ENCODE results near the gene HDAC9.
"Not testable (repeated sequence)": the region's sequence is repeated elsewhere in the genome, so short reads cannot be mapped to it uniquely, and the experiment has no call there.

Gene HDAC9

DNA sequence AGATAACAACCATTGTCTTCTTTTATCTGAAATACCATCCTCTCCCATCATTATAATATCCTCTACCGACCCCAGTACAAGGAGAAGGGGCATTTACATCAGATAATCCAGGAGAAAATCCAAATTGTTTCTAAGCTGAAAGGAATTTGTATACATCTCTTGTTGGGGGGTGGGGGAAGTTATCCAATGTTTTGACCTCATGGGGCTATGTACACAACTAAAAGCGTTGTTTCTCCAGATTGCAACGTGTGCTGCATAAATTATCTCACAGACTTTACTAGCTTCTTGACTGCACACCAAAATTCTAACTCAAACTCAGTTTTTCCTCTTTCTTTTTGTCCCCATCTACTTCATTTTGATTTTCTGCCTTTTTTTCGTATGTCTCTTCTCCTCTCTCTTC lies 465.2 kb downstream of the HDAC9 start:
- ChIA-PET CTCF (no interaction called here), POLR2A (no interaction called here)
- no peak overlapping the region for H3K4me3 ChIP-seq (ENCODE audit: low read depth, low read length)
- no peak for DNase-seq (ENCODE audit: low read depth, low spot score)
- TF ChIP-seq, protein P1, sequence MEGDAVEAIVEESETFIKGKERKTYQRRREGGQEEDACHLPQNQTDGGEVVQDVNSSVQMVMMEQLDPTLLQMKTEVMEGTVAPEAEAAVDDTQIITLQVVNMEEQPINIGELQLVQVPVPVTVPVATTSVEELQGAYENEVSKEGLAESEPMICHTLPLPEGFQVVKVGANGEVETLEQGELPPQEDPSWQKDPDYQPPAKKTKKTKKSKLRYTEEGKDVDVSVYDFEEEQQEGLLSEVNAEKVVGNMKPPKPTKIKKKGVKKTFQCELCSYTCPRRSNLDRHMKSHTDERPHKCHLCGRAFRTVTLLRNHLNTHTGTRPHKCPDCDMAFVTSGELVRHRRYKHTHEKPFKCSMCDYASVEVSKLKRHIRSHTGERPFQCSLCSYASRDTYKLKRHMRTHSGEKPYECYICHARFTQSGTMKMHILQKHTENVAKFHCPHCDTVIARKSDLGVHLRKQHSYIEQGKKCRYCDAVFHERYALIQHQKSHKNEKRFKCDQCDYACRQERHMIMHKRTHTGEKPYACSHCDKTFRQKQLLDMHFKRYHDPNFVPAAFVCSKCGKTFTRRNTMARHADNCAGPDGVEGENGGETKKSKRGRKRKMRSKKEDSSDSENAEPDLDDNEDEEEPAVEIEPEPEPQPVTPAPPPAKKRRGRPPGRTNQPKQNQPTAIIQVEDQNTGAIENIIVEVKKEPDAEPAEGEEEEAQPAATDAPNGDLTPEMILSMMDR (IDR thresholded peaks at IDR 0.05; ENCODE audit: insufficient read depth, low read length, missing control alignments), result no peak

DNA sequence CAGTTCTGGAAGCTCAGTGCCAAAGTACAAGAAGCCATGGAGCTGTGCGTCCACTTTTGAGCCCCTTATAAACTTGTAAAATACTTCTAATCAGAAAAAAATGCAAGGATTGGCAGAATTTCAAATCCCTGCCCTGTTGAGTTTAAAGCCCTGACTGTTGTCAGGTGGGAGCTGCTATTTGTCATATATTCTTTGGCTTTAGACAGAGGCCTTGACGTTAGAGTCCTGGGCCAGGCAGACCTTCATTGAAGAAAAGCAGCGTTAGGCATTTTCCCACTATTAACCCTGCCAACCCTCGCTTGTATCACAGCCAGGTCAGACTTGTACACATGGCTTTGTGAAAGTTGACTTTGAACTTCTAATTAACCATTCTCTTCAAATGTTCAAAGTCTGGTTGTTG lies 466.5 kb downstream of the HDAC9 start:
- DNase-seq (ENCODE audit: low read depth, low spot score), result no peak
- POLR2A ChIA-PET, result no interaction called here
- CTCF ChIA-PET, result no interaction called here
- no peak overlapping the region for H3K4me3 ChIP-seq (ENCODE audit: low read depth, low read length)
- TF ChIP-seq, protein P1 (IDR thresholded peaks at IDR 0.05; ENCODE audit: insufficient read depth, low read length, missing control alignments), result no peak

DNA sequence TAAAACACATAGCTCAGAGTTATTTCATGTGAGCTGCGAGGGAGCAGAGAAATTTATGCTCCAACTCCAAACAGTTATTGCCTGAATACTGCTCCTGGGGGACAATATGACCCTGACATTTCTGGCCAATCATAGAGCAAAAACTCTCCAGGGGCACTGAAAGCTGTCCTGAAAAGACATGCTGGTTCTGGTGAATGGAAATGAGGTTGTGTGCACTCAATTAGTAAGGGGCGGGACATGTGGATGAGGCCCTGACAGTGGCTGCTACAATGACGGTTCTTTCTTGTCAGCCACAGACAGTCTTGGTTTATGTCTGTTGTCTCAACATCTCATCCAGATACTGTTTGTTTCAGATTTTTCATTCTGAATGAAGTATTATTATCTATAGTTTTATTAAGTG lies 470.1 kb downstream of the HDAC9 start:
- CTCF ChIA-PET, result no interaction called here
- POLR2A ChIA-PET, result no interaction called here
- no peak for DNase-seq (ENCODE audit: low read depth, low spot score)
- H3K4me3 ChIP-seq (ENCODE audit: low read depth, low read length), result no peak overlapping the region
- TF ChIP-seq, protein P1 (IDR thresholded peaks at IDR 0.05; ENCODE audit: insufficient read depth, low read length, missing control alignments), result no peak

DNA sequence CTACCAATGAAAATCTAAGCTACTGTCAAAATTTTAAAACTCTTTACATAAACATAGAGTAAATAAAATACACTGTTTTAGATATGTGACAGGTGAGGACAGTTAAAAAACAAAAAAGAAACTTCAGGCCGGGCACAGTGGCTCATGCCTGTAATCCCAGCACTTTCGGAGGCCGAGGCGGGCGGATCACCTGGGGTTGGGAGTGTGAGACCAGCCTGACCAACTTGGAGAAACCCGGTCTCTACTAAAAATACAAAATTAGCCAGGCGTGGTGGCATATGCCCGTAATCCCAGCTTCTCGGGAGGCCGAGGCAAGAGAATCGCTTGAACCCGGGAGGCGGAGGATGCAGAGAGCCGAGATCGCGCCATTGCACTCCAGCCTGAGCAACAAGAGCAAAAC lies 472.2 kb downstream of the HDAC9 start:
- H3K4me3 ChIP-seq (ENCODE audit: low read depth, low read length); POLR2A ChIA-PET; DNase-seq (ENCODE audit: low read depth, low spot score): not testable (repeated sequence)
- CTCF ChIA-PET, result interaction anchor here (1.0 kb wide), 1 partner anchor 94 kb away, joined by 3 read pairs; no protein-coding TSS in a partner anchor

DNA sequence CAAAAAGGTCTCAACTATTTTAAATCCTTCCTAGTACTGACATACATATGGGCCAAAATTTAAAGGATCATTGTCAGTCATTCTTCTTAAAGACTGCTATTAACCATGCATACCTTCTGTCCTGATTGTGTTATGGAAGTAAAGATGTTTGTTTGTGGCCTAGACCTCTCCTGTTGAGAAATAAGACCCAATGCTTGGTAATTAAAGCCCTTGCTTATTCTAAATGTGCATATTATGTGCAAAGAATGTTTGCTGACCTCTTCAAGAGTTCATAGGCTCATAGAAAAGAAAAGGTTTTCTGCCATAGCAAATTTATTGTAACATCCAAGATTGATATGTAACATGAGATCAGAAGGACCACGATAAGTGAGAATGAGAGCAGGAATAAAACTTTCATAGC lies 476.3 kb downstream of the HDAC9 start:
- TF ChIP-seq, protein P1 (IDR thresholded peaks at IDR 0.05; ENCODE audit: insufficient read depth, low read length, missing control alignments), result no peak
- no peak for DNase-seq (ENCODE audit: low read depth, low spot score)
- POLR2A ChIA-PET, result interaction anchor here (0.6 kb wide), 1 partner anchor 24 kb away, joined by 3 read pairs; no protein-coding TSS in a partner anchor
- CTCF ChIA-PET, result no interaction called here
- H3K4me3 ChIP-seq (ENCODE audit: low read depth, low read length), result no peak overlapping the region

DNA sequence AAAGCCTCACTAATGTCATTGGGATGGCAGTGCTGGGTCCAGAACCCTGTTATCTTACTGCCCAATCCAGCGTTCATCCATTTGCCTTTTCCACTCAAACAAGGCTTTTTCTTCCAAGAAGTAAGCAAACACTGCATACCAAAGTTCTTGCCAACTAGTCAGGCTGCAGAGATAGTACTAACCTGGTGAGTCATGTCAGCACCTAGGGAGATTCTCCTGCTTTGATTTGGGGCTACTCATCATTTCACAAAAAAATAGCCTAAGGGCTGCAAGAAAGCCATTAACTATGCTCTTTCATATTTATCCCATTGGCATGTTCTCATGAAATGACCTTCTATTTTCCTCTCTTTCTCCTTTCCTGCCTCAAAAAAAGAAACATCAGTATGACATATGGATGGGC lies 479.3 kb downstream of the HDAC9 start:
- POLR2A ChIA-PET, result no interaction called here
- TF ChIP-seq, protein P1 (IDR thresholded peaks at IDR 0.05; ENCODE audit: insufficient read depth, low read length, missing control alignments), result no peak
- CTCF ChIA-PET, result no interaction called here
- no peak overlapping the region for H3K4me3 ChIP-seq (ENCODE audit: low read depth, low read length)
- DNase-seq (ENCODE audit: low read depth, low spot score), result peak; percentile 21

DNA sequence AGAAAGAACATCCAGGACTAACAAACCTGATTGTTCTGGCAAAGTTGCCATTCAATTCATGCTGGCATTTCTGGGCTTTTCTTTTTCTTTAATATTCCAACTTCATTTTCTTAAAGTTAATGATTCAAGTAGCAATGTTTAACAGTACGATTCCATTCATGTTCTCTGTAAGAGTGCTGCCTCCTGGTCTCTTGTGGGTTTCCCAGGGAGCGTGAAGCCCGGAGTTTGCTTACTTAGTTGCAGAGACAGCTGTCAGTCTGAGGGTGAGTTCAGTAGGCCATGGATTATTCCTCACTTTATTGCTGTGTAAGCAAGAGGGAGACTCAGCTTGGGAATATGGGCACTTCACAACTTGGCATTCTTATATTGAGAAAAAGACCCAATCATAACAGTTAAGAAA lies 479.7 kb downstream of the HDAC9 start:
- ChIA-PET POLR2A (no interaction called here), CTCF (no interaction called here)
- TF ChIP-seq, protein P1 (IDR thresholded peaks at IDR 0.05; ENCODE audit: insufficient read depth, low read length, missing control alignments), result no peak
- no peak overlapping the region for H3K4me3 ChIP-seq (ENCODE audit: low read depth, low read length)
- DNase-seq (ENCODE audit: low read depth, low spot score), result no peak

Data from AG04449 (cell line).